Measurements from ENCODE around the gene UGT1A6. TPM values are rescaled to one million over a fixed set of nuclear protein-coding genes. Genes with fewer than 3 reads are reported as not detected.

Gene UGT1A6
- total and polyA plus RNA-seq, 2 donors (not counting 3 experiments of a cell fraction or from before 2014, with no cell fraction given) = not detected

- DNase-seq (ENCODE audit: low read depth, low spot score) = no peak
- dilution Hi-C loops (cut with MboI; ENCODE audit: extremely low pct_ligation_motif_present, low sequenced_read_pairs) = no loop called here
- Histone ChIP-seq H3K9ac (replicated peaks; ENCODE audit: extremely low read depth, insufficient read depth, low read length) (no peak overlapping the region), H4K20me1 (replicated peaks; ENCODE audit: control insufficient read depth, extremely low read depth, insufficient read depth, low read length) (no peaks in the 10 kb centered on the region), H3K4me3 (replicated peaks in 1 of 3; ENCODE audit: insufficient read depth in 1 of 3, low read depth in 1 of 3, low read length in 3 of 3) (no peak overlapping the region), H3K4me2 (ENCODE audit: insufficient read depth, low read length) (no peak overlapping the region), H3K9me3 (replicated peaks; ENCODE audit: control insufficient read depth, insufficient read depth, low read length) (no peaks in the 10 kb centered on the region), H3K79me2 (ENCODE audit: control insufficient read depth, insufficient read depth, low read length) (no peaks in the 10 kb centered on the region), H3K27ac (ENCODE audit: insufficient read depth, low read depth, low read length) (no peak overlapping the region), H3K4me1 (ENCODE audit: control insufficient read depth, extremely low read depth, insufficient read depth, low read length) (no peaks in the 10 kb centered on the region), H3K9me1 (replicated peaks; ENCODE audit: control insufficient read depth, extremely low read depth, insufficient read depth, low read length) (no peaks in the 10 kb centered on the region), H2AFZ (ENCODE audit: low read depth, low read length) (no peak overlapping the region), H3K36me3 (ENCODE audit: control insufficient read depth in 2 of 2, extremely low read depth in 1 of 2, insufficient read depth in 2 of 2, low read length in 2 of 2) (no peaks in the 10 kb centered on the region), H3K27me3 (ENCODE audit: control insufficient read depth in 2 of 2, insufficient read depth in 2 of 2, low read length in 2 of 2) (peaks cover 1 to 6% of the 10 kb centered on the region in 2 experiments)
- no peak for TF ChIP-seq POLR2AphosphoS5 (IDR thresholded peaks at IDR 0.05; ENCODE audit: insufficient read depth, low read depth, low read length)
- TF ChIP-seq EZH2 (IDR thresholded peaks at IDR 0.05; ENCODE audit: borderline replicate concordance, low read depth, low read length, severe bottlenecking) = no peak
- BruUV-seq (replicated peaks) = no TSS peak
- POLR2A ChIA-PET = no interaction called here
- FAIRE-seq = no peak
- intact Hi-C loops (cut with micrococcal nuclease) = no loop called here
- CTCF ChIA-PET = interaction anchor here (1.6 kb wide), 1 partner anchor 25 kb away, joined by 3 read pairs; no protein-coding TSS in a partner anchor
Measured at GRCh38 chr2:233764264-233764663, 71.6 kb downstream of the UGT1A6 start.

GRCh38 chr2:233764761-233765160, 72.1 kb downstream of the UGT1A6 start:
- no peaks in the 10 kb centered on the region for H3K9me3 ChIP-seq (replicated peaks; ENCODE audit: control insufficient read depth, insufficient read depth, low read length)
- no peak overlapping the region for H3K9ac ChIP-seq (replicated peaks; ENCODE audit: extremely low read depth, insufficient read depth, low read length)
- H3K27me3 ChIP-seq (ENCODE audit: control insufficient read depth in 2 of 2, insufficient read depth in 2 of 2, low read length in 2 of 2) = peaks cover 1 to 6% of the 10 kb centered on the region in 2 experiments
- H3K79me2 ChIP-seq (ENCODE audit: control insufficient read depth, insufficient read depth, low read length) = no peaks in the 10 kb centered on the region
- POLR2A ChIA-PET = no interaction called here
- intact Hi-C loops (cut with micrococcal nuclease) = no loop called here
- H3K4me3 ChIP-seq (replicated peaks in 1 of 3; ENCODE audit: insufficient read depth in 1 of 3, low read depth in 1 of 3, low read length in 3 of 3) = no peak overlapping the region
- no peak for TF ChIP-seq MAX (IDR thresholded peaks at IDR 0.05; ENCODE audit: insufficient read depth, insufficient read length)
- TF ChIP-seq POLR2AphosphoS5 (IDR thresholded peaks at IDR 0.05; ENCODE audit: insufficient read depth, low read depth, low read length) = no peak
- TF ChIP-seq MYC (IDR thresholded peaks at IDR 0.05; ENCODE audit: low read depth, low read length) = no peak
- no peak for TF ChIP-seq GATA2 (IDR thresholded peaks at IDR 0.05; ENCODE audit: insufficient read depth, insufficient read length, low read depth, low read length)
- no peak for TF ChIP-seq JUN (IDR thresholded peaks at IDR 0.05; ENCODE audit: borderline replicate concordance, insufficient read depth, insufficient read length, low read depth)
- TF ChIP-seq POLR2A (IDR thresholded peaks at IDR 0.05; ENCODE audit: low read depth, low read length) = no peak
- TF ChIP-seq EZH2 (IDR thresholded peaks at IDR 0.05; ENCODE audit: borderline replicate concordance, low read depth, low read length, severe bottlenecking) = no peak
- TF ChIP-seq FOS (IDR thresholded peaks at IDR 0.05; ENCODE audit: borderline replicate concordance, insufficient read depth, low read length) = no peak
- TF ChIP-seq CTCF (IDR thresholded peaks at IDR 0.05; ENCODE audit: extremely low read depth in 1 of 2, insufficient read depth in 1 of 2, low read depth in 1 of 2, low read length in 2 of 2) = no peak
- no peak overlapping the region for H3K27ac ChIP-seq (ENCODE audit: insufficient read depth, low read depth, low read length)
- dilution Hi-C loops (cut with MboI; ENCODE audit: extremely low pct_ligation_motif_present, low sequenced_read_pairs) = no loop called here
- FAIRE-seq (no peak), DNase-seq (ENCODE audit: low read depth, low spot score) (no peak)
- H3K4me1 ChIP-seq (ENCODE audit: control insufficient read depth, extremely low read depth, insufficient read depth, low read length) = no peaks in the 10 kb centered on the region
- CTCF ChIA-PET = interaction anchor here (1.6 kb wide), 1 partner anchor 26 kb away, joined by 3 read pairs; no protein-coding TSS in a partner anchor
- H4K20me1 ChIP-seq (replicated peaks; ENCODE audit: control insufficient read depth, extremely low read depth, insufficient read depth, low read length) = no peaks in the 10 kb centered on the region
- no peaks in the 10 kb centered on the region for H3K36me3 ChIP-seq (ENCODE audit: control insufficient read depth in 2 of 2, extremely low read depth in 1 of 2, insufficient read depth in 2 of 2, low read length in 2 of 2)
- no TSS peak for BruUV-seq (replicated peaks)
- H2AFZ ChIP-seq (ENCODE audit: low read depth, low read length) = no peak overlapping the region
- no peak overlapping the region for H3K4me2 ChIP-seq (ENCODE audit: insufficient read depth, low read length)
- H3K9me1 ChIP-seq (replicated peaks; ENCODE audit: control insufficient read depth, extremely low read depth, insufficient read depth, low read length) = no peaks in the 10 kb centered on the region
